ENCODE data around the gene EPAS1.

The EPAS1 gene

DNA sequence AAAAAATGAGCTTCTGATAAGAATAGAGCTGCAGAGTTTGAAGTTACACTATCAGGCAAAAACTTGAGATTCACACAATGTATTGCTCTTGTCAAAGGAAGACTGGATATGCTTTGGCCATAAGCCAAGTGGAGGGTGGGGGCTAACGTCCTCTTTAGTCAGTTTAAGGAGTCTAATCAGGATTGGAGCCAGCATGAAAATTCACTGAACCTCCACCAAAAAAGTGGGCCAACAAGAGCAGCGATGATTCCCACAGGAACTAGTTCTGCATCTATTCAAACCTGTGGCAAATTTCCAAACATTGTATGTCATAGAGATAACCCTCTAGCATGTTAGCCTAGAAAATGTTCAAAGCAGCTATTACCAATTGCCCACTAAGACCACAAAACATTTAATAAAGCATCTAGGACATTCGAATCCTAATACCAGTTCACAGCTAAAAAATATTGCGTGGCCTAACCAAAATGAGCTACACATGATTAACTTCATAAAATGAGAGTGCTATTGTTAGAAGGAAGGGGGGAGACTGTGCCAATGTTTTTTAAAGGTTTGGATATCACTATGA, 138.7 kb downstream of the EPAS1 start:
- no peaks in the 10 kb centered on the region for H3K79me2 ChIP-seq (ENCODE audit: control insufficient read depth, insufficient read depth, low read length, unreplicated experiment)
- no peaks in the 10 kb centered on the region for H3K4me1 ChIP-seq (ENCODE audit: control insufficient read depth, insufficient read depth, low read length, unreplicated experiment)
- H3K27me3 ChIP-seq (ENCODE audit: insufficient read depth, low read length), result peaks cover 12% of the 10 kb centered on the region
- H3K36me3 ChIP-seq (ENCODE audit: insufficient read depth, low read length), result no peaks in the 10 kb centered on the region
- H3K27ac ChIP-seq (ENCODE audit: low read depth, low read length), result no peak overlapping the region
- no peak overlapping the region for H3K4me3 ChIP-seq (ENCODE audit: low read depth, low read length)
- no peak overlapping the region for H2AFZ ChIP-seq (ENCODE audit: low read length, unreplicated experiment)
